Measurements from ENCODE around the gene SVEP1. TPM values are rescaled to one million over a fixed set of nuclear protein-coding genes. Genes with fewer than 3 reads are reported as not detected.

Gene SVEP1
- total RNA-seq, 6 experiments from 2014 or later = 4.0 to 6.8 (median 5.8) TPM

- H3K27ac Mint-ChIP-seq = no peak overlapping the region
- no peak for TF ChIP-seq CTCF (IDR thresholded peaks at IDR 0.05)
- 0 out of 2 replicates have a peak, but pooled peaks cover 4% of the 10 kb centered on the region for H3K4me1 Mint-ChIP-seq (ENCODE audit: low read depth)
- H3K27me3 Mint-ChIP-seq (ENCODE audit: insufficient read depth) = peaks cover 3% of the 10 kb centered on the region; the same call in 1 of the 2 replicates
- H3K4me3 Mint-ChIP-seq = no peak overlapping the region
- H3K9me3 Mint-ChIP-seq = no peaks in the 10 kb centered on the region
- no peak for DNase-seq
- no peaks in the 10 kb centered on the region for H3K36me3 Mint-ChIP-seq (ENCODE audit: low read depth)
Observed at GRCh38 chr9:110317911-110318310, 261.6 kb downstream of the SVEP1 start.

- Mint-ChIP-seq H3K36me3 (ENCODE audit: low read depth) (no peaks in the 10 kb centered on the region), H3K4me3 (peak overlapping the region; percentile 55; the same call in 1 of the 2 replicates), H3K27ac (no peak overlapping the region), H3K9me3 (no peaks in the 10 kb centered on the region), H3K4me1 (ENCODE audit: low read depth) (0 out of 2 replicates have a peak, but pooled peaks cover 4% of the 10 kb centered on the region), H3K27me3 (ENCODE audit: insufficient read depth) (peaks cover 3% of the 10 kb centered on the region; the same call in 1 of the 2 replicates)
- no peak for TF ChIP-seq CTCF (IDR thresholded peaks at IDR 0.05)
- DNase-seq = no peak
Observed at GRCh38 chr9:110316261-110317075, 263.1 kb downstream of the SVEP1 start.

Other genes starting within 250 kb of the SVEP1 start
- gene TXNDC8, start 241.9 kb downstream of the SVEP1 start, total RNA-seq (2021; fragmentation: NEBNext Ultra II Directional; extraction: Animal tissue kit (Norgen Biotek cat#: 25700)) = not detected
- under 1 TPM in 4 of 6 experiments, not detected in 2; 0.11 to 0.23 (median 0.14) TPM for gene MUSK, start 89.0 kb upstream of the SVEP1 start, total RNA-seq (2021; fragmentation: NEBNext Ultra II Directional; extraction: Animal tissue kit (Norgen Biotek cat#: 25700))

Measured in HFFc6 (cell line).